CD4-positive, alpha-beta T cell treated with Interleukin-17A for 1 hour (primary cell): ENCODE results near the gene NDUFA13.

ENCODE experiments used
- DNase-seq: peaks from one replicate; pipeline ENCODE4 v3.0.0-alpha.2; 2020

The NDUFA13 gene

GRCh38 chr19:19513682-19514081 is 2.3 kb upstream of the NDUFA13 start:
- DNase-seq: no peak

- DNase-seq: peak; percentile 17
These were observed 1.8 kb upstream of the NDUFA13 start for GRCh38 chr19:19514215-19514657.

GRCh38 chr19:19514881-19515641 is 964 bp upstream of the NDUFA13 start, which contains the start of gene TSSK6:
Gene TSSK6, minus strand, starts transcription at chr19:19515548. Its CDS starts 121 bp downstream, at chr19:19515427.
- DNase-seq: no peak

- no peak for DNase-seq
These were observed 1.2 kb downstream of the NDUFA13 start for GRCh38 chr19:19517235-19517619.

- DNase-seq: no peak
These were observed 5.0 kb downstream of the NDUFA13 start for GRCh38 chr19:19520989-19521388.

GRCh38 chr19:19523177-19523576 is 7.2 kb downstream of the NDUFA13 start:
- no peak for DNase-seq

- DNase-seq: no peak
These were observed 8.0 kb downstream of the NDUFA13 start for GRCh38 chr19:19524053-19524452.

GRCh38 chr19:19525611-19526380 is 9.8 kb downstream of the NDUFA13 start:
- no peak for DNase-seq

GRCh38 chr19:19526581-19527370 is 10.8 kb downstream of the NDUFA13 start:
- DNase-seq: no peak

GRCh38 chr19:19527371-19527656 is 11.3 kb downstream of the NDUFA13 start:
- DNase-seq: no peak

- no peak for DNase-seq
These were observed 11.9 kb downstream of the NDUFA13 start for GRCh38 chr19:19527674-19528625.

- no peak for DNase-seq
These were observed 12.9 kb downstream of the NDUFA13 start, which contains the start of gene YJEFN3 for GRCh38 chr19:19528721-19529490. Gene YJEFN3, plus strand, starts transcription at chr19:19528911. Its CDS starts 22 bp downstream, at chr19:19528933.

GRCh38 chr19:19529783-19530422 is 13.9 kb downstream of the NDUFA13 start:
- no peak for DNase-seq

GRCh38 chr19:19530423-19530804 is 14.4 kb downstream of the NDUFA13 start:
- DNase-seq: no peak

GRCh38 chr19:19530889-19531288 is 14.9 kb downstream of the NDUFA13 start:
- DNase-seq: no peak

- peak; percentile 86 for DNase-seq
These were observed 16.2 kb downstream of the NDUFA13 start for GRCh38 chr19:19531951-19532805.

- no peak for DNase-seq
These were observed 17.0 kb downstream of the NDUFA13 start for GRCh38 chr19:19532806-19533701.

GRCh38 chr19:19533841-19534240 is 17.8 kb downstream of the NDUFA13 start:
- DNase-seq: no peak
